Psoas muscle (tissue), 8 donors: ENCODE data around the gene ADAMTS8. TPM values are rescaled to one million over a fixed set of nuclear protein-coding genes. Genes with fewer than 3 reads are reported as not detected.

Source experiments
- ATAC-seq, 4 donors: fragments of 200-7000 bp; cut with Tn5 transposase; one replicate each; pipeline ENCODE4 v1.9.1; 2020; ENCODE audit warnings: moderate library complexity in 3 of 4, mild to moderate bottlenecking in 2 of 4
- DNase-seq, 2 donors: peaks; one replicate each; pipeline ENCODE4 v3.0.0-alpha.2; 2020
- H3K27ac ChIP-seq: fragments of 200-600 bp; one replicate; pipeline ENCODE4 v1.8.0; 2022
- H3K27me3 ChIP-seq, 3 donors: fragments of 200-600 bp in 1 of 3; one replicate each; pipeline versions ENCODE4 v1.6.1 to v1.8.0; 2013 to 2022; ENCODE audit warnings: low read length in 2 of 3, mild to moderate bottlenecking in 2 of 3, moderate library complexity in 1 of 3; ENCODE audit not compliant: insufficient read depth in 3 of 3
- H3K36me3 ChIP-seq, 2 donors: fragments of 200-600 bp in 1 of 2; one replicate each; pipeline versions ENCODE4 v1.6.1 to v1.8.0; 2013 to 2022; ENCODE audit warnings: low read depth in 1 of 2, mild to moderate bottlenecking in 1 of 2, moderate library complexity in 1 of 2; ENCODE audit not compliant: insufficient read depth in 1 of 2
- H3K4me1 ChIP-seq: fragments of 200-600 bp; one replicate; pipeline ENCODE4 v1.8.0; 2022
- H3K4me3 ChIP-seq: fragments of 200-600 bp; one replicate; pipeline ENCODE4 v1.8.0; 2022; ENCODE audit warnings: mild to moderate bottlenecking
- H3K9me3 ChIP-seq: fragments of 200-600 bp; one replicate; pipeline ENCODE4 v1.8.0; 2022
- CTCF ChIP-seq: fragments of 200-600 bp; IDR thresholded peaks from one replicate; pipeline ENCODE4 v1.8.0; 2022; ENCODE audit warnings: antibody characterized with exemption
- WGBS, 3 donors: extraction: QIAGEN DNeasy Blood & Tissue Kit; methylation state at CpG; one replicate each; pipeline versions ENCODE4 v1.1.6 to v1.1.7; 2013; 5-methylcytosine and 5-hydroxymethylcytosine counted together
- intact Hi-C, 2 donors: fragments of 100-400 bp; cut with DNase I; formaldehyde crosslinking; loops; one replicate each; pipeline versions ENCODE4 v1.11.0 to v1.14.2; 2022
- polyA plus RNA-seq, 3 donors: library from polyadenylated mRNA; stranded (reverse); fragments of 200-250 nt; gene quantifications; one replicate each; pipeline ENCODE4 v1.2.3, GENCODE V29; 2013
- total RNA-seq, 4 donors: library from RNA; stranded (reverse); fragmentation: NEBNext Ultra II Directional in 2 of 4; extraction: Animal tissue kit (Norgen Biotek cat#: 25700) in 2 of 4; gene quantifications; one replicate each; pipeline versions ENCODE4 v1.2.1 to v1.2.4, GENCODE V29; 2021 to 2023
- donor health status: healthy with polysubstance abuse.
- donor health status: DM: no; HTN: no; CAD: no; lungs with moderate emphysema.
- donor health status: Bipolar disorder and iron deficiency.
- donor health status: healthy.
- donor health status: DM: yes; HTN: yes; CAD: no.
- donor health status: DM: no; HTN: no; CAD: no.
- donor health status: DM: no; HTN: no; CAD: no.
- donor health status: DM: yes; HTN: yes; CAD: no.

The ADAMTS8 gene
- total and polyA plus RNA-seq, 7 donors = 0.12 to 1.2 (median 0.32) TPM; not detected in 1

- no peak for TF ChIP-seq CTCF
- peak; percentile 81 to 92 for DNase-seq
- H3K4me1 ChIP-seq = peaks cover 13% of the 10 kb centered on the region
- ATAC-seq = peak; percentile 74 to 84 (median 77)
- peak within 1 kb of the TSS; percentile 42 for H3K27ac ChIP-seq
- no peaks in the 10 kb centered on the region for H3K36me3 ChIP-seq
- whole genome bisulfite sequencing, 3 donors = 0% methylated on average over 66 to 75 of the region's 75 CpGs
- H3K27me3 ChIP-seq = peaks cover 0 to 13% (median 0%) of the 10 kb centered on the region in 3 donors
- H3K4me3 ChIP-seq = peak within 1 kb of the TSS; percentile 70
- H3K9me3 ChIP-seq = no peaks in the 10 kb centered on the region
- intact Hi-C loops = loop anchor here (5.0 to 10.0 kb wide), 4 partner anchors 76 to 379 kb away; no protein-coding TSS in a partner anchor
Observed at GRCh38 chr11:130448416-130449309, 20.3 kb upstream of the ADAMTS8 start, which contains the start of gene ADAMTS15. ADAMTS15 (plus strand) TSS chr11:130448645; CDS start chr11:130448974, 329 bp downstream.

DNA sequence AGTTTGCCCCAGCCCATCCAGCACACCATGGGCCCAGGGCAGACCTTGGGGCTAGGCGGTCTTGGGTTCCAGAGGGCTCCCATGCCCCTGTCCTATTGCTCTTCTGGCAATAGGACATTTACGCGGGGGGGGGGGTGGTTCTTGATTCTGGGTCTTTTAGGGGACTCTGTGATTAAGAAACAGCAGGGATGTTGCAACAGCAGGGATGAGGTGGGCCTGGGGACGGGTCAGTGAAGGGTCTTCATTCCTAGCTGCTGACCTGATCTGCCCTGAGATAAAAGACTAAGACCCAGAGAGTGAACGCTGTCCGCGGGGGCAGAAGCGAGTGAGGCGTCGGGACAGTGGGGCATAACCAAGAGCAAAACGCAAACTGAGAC lies 19.6 kb upstream of the ADAMTS8 start:
- Histone ChIP-seq H3K9me3 (no peaks in the 10 kb centered on the region), H3K27me3 (peaks cover 0 to 13% (median 0%) of the 10 kb centered on the region in 3 donors), H3K27ac (no peak overlapping the region), H3K4me1 (peaks cover 13% of the 10 kb centered on the region), H3K4me3 (peak overlapping the region; percentile 70), H3K36me3 (no peaks in the 10 kb centered on the region)
- ATAC-seq (no peak), DNase-seq (no peak)
- no peak for TF ChIP-seq CTCF
- WGBS, 3 donors = 9 to 17% (median 13%) methylated on average over 11 of the region's 11 CpGs
- intact Hi-C loops = loop anchor here (5.0 to 10.0 kb wide), 4 partner anchors 77 to 379 kb away; no protein-coding TSS in a partner anchor

GRCh38 chr11:130445788-130446187 lies 17.4 kb upstream of the ADAMTS8 start:
- 88 to 92% (median 89%) methylated on average over 3 of the region's 3 CpGs for WGBS, 3 donors
- no peaks in the 10 kb centered on the region for H3K36me3 ChIP-seq
- DNase-seq = no peak

DNA sequence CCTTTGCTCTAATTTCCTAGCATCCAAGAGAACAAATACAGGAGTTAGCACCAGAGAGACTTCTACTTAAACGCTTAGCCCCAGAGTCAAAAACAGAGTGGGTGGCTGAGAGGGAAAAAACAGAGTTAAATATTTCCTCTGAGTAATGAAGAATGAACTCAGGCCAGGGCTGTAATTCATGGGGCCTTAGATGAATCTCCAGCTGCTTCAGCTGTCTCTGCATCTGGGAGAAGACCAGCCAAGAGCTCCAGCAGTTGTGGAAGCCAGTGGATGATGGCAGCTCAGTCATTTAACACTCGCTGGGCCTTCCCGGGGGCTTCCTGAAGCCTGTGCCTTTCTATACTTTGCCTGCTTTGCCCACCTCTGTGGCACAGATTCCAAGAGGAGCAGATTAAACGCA lies 14.3 kb upstream of the ADAMTS8 start:
- no peaks in the 10 kb centered on the region for H3K36me3 ChIP-seq
- TF ChIP-seq CTCF = no peak
- no peak for DNase-seq
- H3K27ac ChIP-seq = no peak overlapping the region
- H3K9me3 ChIP-seq = no peaks in the 10 kb centered on the region
- no peaks in the 10 kb centered on the region for H3K27me3 ChIP-seq
- no peak overlapping the region for H3K4me3 ChIP-seq
- 36 to 39% (median 38%) methylated on average over 4 of the region's 4 CpGs for WGBS, 3 donors
- intact Hi-C loops = loop anchor here (10.0 kb wide), 3 partner anchors 82 to 232 kb away; no protein-coding TSS in a partner anchor
- peak; percentile 64 to 86 (median 70) for ATAC-seq
- no peaks in the 10 kb centered on the region for H3K4me1 ChIP-seq

More at GRCh38 chr11:130445788-130446187, 17.4 kb upstream of the ADAMTS8 start:
- H3K9me3 ChIP-seq = no peaks in the 10 kb centered on the region
- no peak for TF ChIP-seq CTCF
- no peak for ATAC-seq
- no peak overlapping the region for H3K4me3 ChIP-seq
- H3K4me1 ChIP-seq = peaks cover 13% of the 10 kb centered on the region
- no peak overlapping the region for H3K27ac ChIP-seq
- intact Hi-C loops = loop anchor here (5.0 to 10.0 kb wide), 4 partner anchors 79 to 382 kb away; no protein-coding TSS in a partner anchor
- peaks cover 0 to 13% (median 0%) of the 10 kb centered on the region in 3 donors for H3K27me3 ChIP-seq
